HG03139 (cell line): Measurements from ENCODE around the gene JMJD8.

Experiments
- ATAC-seq: cut with Tn5 transposase; IDR thresholded peaks from one replicate; pipeline ENCODE4 v1.9.1; 2021; ENCODE audit not compliant: unreplicated experiment

Gene JMJD8

DNA sequence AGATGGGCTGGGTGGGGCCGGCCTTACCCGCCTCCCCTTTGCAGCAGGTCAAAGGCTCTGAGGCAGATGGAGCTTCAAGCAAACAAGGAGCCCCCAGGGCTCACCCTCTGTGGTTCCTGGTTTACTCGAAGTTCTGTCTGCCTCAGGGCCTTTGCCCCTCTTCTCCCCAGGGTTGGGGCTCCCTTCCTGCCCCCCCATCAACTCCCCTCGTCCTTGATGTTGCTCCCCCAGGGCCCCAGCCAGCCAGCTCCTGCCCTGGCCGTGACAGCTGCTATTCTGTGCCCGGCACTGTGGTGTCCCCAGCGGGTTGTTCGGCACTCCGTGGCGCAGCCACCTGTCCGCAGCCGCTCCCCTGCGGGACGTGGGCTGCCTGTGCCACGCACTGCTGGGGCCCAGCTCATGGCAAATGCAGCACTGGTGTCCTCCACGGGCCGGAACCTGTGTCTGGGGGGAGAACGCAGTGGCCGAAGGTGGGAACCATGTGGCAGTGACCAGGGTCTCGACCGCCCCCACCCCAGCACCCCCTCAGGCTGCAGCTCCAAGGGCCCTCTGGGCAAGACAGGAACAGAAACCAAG lies 26.5 kb upstream of the JMJD8 start:
- ATAC-seq: no peak

DNA sequence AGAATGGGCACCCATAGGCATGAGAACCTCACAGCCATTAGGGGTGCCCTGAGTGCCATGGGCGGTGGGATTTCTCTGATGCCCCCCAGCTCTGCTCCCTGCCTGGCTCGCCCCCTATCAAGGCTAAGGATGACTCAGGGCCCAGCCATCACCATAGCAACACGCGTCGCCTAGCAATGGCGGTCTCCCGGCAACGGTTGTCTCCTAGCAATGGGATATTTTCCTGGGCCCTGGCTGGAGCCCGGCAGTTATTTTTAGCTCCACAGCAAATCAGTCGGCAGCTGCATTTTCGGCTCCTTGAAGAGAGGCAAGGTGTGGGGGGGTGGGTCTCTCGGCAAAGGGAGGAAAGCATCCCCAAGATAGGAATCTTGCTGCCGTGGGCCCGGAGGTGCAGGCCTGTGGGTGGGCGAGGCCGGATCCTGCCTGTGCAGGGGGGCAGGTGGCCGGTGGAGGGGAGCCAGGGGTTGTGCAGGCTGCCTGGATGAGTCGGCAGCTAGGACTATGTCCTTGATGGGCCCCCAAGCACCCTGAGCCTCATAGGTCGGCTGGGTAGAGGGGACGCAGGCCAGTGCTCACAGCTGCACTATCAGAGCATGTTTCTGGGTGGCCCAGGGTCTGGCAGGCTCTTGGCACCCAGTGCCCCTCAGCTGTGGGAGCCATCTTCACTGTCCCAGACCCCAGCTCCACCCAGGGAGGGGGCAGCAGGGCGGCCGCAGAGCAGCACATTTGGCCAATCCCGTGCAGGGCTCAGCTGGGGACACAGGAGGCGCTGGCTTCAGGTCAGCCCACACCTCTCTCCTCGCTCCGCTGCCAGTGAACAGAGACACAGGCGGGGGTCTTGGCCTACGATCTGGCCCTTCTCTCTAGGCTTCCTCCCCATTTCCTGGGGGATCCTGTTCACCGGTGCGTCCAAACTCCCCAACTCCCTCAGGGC lies 25.7 kb upstream of the JMJD8 start:
- no peak for ATAC-seq

DNA sequence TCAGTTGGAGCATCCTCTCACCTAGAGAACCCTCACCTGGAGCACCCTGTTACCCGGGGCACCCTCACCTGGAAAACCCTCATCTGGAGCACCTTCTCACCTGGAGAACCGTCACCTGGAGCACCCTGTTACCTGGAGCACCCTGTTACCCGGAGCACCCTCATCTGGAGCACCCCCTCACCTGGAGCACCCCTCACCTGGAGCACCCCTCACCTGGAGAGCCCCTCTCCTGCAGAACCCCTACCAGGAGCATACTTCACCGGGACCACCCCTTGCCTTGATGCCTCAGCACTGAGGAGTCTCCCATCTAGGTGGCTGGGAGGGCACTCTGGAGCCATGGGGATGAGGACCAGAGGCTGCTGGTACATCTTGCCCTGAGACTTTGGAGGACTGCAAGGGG lies 24.8 kb upstream of the JMJD8 start:
- ATAC-seq: no peak

DNA sequence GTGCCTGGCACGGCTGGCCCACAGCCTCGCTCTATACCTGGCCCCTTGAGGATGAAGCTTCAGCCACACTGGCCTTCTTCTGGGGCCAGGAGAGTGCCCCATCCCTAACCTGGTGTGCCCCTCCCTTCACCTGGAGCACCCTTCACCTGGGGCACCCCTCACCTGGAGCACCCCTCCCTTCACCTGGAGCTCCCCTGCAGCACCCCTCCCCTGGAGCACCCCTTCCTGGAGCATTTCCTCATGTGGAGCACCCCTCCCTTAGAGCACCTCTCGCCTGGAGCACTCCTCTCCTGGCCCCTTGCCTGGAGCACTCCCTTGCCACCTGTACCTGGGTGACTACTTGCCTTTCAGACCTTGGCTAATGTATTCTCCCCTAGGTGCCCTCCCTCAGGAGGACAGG lies 23.9 kb upstream of the JMJD8 start:
- ATAC-seq: no peak

DNA sequence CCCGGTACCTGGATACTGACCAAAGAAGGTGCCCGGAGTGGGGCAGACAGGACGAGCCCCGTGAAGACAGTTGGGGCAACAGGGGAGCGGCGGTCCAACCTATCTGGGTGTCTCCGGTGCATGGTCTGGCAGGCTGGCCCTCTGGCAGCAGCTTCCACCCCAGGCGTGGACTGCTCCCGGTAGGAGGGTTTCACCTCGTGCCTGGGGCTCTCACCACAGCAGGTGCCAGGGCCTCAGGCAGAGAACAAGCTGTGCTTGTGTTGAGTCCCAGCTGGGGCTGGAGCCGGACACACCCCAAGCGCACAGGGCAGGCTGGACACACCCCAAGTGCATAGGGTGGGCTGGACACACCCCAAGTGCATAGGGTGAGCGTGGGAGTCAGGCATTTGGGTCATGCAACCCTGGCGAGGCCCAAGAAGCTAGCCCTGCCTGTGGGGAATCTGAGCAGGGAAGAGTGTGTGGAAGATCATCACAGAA lies 23.0 kb upstream of the JMJD8 start:
- ATAC-seq: no peak

DNA sequence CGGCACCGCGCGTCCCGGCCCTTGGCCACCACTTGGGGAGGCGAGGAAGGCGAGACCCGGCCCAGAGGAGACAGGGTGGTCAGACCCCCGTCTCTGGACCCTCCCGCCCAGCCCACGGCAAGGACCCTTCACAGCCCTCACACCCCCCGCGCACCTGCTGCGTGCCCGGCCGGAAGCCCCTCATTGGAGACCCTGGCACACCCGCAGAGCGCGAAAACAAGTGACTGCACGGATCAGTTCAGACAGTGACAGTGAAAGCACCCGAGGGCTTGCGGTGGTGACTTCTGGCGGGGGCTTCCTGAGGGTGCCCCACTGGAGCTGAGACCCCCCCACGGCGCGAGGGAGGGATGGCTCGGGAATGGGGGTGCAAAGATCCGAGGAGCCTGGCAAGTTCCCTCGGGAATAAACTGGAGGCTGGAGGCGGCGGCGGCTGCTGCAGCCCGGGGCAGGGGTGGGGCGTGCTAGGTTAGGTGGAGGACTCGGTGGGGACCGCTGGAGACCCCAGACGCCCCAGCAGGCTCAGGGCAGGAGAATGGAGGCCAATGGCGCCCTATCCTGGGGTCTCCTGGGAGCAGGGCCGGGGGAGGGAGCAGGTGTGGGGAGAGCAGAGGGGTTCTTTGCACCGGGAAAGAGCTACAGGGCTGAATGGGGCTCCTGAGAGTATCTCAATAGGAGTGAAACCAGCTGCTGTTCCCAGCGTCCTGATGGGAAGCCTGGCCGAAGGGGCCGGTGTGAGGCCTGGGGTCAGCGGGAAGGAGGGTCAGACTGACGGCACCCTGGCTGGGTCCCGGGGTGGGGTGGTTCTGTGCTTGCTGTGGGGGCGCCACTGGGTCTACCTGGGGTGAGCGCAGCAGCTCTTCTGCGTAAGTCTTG lies 22.3 kb upstream of the JMJD8 start:
- no peak for ATAC-seq

DNA sequence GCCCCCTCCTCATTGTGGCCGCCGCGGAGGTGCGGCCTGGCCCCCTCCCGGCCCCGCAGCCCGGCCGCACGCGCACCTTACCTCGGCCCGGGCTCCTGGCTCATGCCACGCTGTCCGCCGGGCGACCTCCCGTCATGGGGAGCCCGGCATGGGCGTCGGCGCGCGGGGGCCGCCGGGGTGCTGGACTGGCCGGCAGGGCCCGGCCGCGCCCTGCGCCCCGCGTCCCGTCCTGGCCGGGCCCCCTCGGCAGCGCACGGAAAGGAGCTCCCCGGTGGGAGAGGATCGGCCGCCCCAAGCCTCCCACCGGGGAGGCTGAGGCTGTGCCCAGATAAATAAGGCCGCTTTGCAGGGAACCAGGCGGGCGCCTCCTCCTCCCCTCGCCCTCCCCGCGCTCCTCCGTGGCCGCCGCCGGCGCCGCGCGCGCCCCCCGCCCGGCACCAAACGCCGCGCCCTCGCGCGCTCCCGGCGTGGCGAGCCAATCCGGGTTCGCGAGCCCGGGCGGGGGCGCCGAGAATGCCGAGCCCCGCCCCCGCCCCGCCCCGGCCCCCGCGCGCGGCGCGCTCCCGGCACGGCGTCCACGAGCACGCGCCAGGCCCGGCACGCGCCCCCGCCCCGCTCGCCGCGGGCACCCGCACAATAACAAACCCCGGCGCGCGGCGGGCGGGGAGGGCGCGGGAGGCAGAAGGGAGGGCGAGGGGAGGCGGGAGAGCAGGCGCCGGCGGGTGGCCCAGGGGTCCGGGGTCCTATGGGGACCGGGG lies 21.5 kb upstream of the JMJD8 start, which contains the start of gene FBXL16:
Gene FBXL16, minus strand, starts transcription at position 371 of the 758 bp plus-strand sequence. CDS start 8,396 bp downstream, outside the sequence.
- no peak for ATAC-seq

DNA sequence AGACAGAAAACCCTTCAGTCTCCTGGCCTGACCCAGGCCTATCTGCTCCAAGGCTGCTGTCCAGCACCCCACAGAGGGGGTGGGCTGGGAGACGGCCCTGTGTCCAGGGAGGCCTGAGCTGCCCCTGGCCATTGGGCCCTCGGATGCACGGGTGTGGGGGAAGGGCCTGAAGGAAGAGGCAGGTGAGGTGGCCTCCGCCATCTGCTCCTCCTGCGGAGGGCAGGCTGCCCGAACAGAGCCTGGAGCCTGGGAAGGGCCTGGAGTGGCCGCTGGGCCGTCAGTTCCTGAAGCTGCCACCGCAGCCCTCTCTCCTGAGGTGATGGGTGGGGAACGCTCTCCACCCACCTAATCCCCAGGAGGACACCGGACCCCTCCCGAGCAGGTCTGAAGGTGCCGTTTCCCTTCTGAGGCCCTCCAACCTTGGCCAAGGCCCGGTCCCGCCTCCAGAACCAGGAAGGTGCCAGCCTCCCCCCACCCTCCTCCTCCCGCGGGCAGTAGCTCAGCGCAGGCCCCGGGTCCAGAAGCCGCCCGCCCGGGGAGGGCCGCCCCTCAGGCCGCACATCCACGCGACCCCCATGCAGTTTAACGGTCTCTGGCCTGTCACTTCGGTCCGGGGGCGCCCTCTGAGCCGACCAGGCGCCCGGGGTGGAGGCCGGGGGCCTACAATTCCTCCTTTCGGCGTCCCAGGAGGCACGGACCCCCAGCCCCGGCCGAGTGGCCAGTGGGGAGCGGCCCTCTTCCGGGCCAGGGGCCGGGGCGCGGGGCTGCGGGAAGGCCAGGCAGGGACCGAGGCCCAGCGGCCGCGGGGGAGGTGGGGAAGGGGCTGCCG lies 20.6 kb upstream of the JMJD8 start:
- ATAC-seq: no peak

DNA sequence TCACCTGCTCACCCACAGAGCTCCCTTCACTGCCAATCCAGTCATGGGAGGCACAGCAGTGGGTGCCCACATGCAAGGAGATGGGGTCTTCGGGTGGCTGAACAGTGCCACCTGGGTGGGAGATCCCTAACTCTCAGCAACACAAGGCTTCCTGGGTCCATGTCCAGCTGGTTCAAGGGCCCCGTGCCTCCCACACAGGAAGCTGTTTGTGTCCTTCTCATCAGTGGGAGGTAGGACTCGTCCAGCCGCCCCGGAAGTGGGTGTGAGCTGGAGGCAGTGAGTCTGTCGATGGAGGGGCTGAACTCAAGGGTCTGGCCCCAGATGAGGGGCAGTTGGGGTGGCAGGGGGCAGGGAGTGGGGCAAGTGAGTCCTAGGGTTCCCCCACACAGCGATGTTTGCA lies 19.9 kb upstream of the JMJD8 start:
- ATAC-seq: no peak

DNA sequence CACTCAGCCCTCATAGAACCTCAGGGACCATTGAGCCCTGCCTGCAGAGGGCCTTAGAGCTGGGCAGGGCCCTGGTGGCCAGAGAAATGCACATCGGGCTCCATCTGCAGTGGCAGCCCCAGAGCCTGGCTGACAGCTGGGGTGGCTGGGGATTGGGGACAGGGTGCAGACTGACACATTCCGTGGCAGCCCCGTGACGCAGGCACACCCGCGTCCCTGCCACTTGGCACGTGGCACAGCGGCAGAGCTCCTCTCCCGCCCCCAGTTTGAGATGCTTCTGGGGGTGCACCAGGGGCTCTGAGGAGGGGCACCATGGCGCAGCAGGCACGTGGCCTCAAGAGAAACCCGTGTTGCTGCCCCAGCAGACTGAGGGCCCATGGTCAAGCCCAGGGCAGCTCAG lies 19.3 kb upstream of the JMJD8 start:
- no peak for ATAC-seq

DNA sequence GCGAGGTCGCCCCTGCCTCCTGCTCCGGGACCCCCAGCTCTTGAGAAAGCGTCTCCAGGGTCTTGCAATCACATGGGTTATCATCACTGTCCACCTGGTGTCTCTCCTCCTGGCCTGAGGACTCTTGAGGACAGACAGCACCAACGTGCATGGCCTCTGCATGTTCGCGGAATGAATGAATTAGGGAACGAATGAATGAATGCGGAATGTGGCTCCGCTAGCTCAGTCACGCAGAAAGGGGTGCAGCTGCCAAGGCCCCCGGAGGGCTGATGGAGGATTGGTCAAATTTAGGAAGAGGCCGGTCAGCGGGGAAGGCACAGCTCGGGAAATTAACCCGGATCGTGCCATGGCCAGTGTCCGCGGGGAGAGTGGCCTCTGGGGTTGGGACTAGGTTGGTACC lies 18.2 kb upstream of the JMJD8 start:
- ATAC-seq: no peak

DNA sequence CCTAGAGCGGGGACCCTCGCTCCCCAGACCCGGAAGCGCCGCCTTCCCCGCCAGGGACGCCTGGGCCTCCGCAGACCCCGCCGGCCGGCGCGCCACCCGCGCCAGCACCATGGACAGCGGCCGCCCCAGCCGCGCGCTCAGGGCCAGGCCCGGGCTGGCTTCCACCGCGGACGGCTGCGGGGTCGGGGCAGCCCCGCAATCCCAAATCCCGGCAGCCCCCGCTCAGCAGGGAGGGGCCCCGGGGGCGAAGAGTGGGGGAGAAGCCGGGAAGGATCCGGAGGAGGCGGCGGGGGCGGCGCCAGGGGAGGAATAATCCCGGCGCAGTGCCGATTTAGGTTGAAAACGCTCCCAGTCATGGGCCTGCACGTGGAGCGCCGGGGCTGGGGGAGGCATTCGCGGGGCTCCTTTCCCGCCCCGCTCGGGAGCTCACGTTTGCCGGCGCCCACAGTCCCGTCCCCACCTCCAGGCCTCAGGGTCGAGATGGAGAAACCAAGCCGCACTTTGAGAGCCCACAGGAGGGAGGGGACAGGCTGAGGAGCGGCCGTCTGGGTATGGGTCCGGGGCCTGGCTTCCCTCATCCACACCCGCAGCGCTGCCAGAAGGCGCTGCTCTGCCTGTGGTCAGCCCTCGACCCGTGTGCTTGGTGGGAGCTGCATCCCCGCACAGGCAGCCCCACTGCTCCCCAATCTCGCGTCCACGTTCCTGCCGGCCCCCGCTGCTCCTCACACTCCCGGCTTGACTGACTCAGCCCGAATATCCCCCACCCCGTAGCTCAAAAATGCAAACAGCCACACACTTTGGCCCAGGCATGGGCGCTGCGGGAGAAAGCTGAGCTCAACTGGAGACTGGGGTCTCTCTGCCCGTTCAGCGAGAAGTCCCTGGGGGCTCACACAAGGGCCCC lies 16.8 kb upstream of the JMJD8 start:
- no peak for ATAC-seq

DNA sequence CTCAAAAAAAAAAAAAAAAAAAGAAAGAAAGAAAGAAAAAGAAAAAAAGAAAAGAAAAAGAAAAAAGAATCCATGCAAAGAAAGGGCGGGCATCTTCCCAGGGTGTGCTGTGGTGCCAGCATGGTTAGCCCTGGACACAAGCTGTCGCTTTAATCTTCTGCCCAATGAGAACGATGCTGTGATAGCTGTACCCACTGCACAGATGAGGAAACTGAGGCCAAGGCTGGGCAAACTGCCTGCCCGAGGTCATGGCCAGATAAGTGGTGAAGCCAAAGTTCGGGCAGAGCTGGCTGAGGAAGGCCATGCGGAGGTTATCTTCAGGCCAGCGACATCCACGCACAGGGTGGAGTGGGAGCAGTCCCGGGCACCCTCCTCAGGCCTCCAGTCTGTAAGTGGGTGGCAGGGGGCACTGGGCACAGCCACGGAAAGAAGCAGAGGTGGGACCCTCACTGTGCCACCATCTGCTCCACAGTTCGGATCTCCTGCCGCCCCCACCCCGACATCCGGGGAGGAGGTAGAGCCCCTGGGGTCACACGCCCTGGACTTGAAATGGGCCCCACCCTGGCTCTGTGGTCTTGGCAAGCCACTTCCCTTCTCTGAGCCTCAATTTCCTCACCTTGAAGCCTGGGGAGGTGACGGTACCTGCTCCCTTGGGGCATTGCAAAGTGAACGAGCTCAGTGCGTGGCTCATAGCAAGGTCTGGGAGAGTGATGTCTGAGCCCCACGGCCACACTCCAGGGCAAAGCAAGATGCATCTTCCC lies 15.0 kb upstream of the JMJD8 start:
- no peak for ATAC-seq

DNA sequence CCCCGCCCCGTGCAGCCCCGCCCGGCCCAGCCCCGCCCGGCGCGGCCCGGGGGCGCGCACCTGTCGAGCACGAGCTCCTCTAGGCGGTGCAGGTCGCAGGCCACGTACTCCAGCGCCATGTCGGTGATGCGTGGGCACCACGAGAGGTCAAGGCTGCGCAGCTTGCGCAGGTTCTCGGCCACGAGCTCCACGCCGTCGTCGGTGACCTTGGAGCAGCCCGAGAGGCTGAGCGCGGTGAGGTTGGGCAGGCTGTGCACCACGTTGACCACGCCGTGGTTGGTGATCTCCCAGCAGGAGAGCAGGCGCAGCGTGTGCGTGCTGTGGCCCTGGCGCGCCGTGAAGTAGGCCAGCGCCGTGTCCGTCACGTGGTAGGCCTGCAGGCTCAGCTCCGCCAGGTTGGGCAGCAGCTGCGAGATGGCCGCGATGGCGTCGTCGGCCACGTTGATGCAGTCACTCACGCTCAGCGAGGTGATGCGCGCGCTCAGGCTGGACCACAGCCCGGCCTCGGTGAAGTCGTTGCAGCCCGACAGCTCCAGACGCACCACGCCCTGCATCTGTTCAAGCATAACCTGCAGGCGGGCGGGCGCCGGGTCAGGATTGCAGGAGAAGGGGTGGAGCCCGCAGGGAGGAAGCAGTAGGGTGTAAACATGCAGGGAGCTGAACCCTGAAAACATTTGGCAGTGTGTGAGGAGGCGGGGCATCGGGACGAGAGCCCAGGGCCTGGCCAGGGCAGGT lies 11.4 kb upstream of the JMJD8 start:
- no peak for ATAC-seq

DNA sequence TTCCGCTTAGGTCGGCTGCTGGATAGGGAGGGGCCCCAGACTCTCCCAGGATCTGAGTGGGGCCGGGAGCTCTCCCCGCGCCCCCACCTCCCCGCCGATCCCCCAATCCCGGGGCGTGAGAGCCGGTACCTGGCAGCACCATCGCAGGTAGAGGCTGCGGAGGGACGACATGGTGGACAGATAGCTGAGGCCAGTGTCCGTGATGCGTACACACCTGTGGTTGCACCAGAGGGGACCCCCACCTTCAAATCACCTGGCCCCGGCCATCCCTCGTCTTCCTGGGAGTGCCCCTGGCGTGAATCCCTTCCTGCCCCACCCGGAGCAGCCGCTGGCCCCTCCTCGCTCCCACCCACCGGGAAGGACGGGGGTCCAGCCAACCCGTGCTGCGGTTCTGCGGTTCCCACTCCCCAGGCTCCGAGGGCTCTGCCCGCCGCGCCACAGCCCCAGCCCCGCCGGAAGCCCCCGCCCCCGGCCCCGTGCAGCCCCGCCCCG lies 10.8 kb upstream of the JMJD8 start:
- no peak for ATAC-seq

DNA sequence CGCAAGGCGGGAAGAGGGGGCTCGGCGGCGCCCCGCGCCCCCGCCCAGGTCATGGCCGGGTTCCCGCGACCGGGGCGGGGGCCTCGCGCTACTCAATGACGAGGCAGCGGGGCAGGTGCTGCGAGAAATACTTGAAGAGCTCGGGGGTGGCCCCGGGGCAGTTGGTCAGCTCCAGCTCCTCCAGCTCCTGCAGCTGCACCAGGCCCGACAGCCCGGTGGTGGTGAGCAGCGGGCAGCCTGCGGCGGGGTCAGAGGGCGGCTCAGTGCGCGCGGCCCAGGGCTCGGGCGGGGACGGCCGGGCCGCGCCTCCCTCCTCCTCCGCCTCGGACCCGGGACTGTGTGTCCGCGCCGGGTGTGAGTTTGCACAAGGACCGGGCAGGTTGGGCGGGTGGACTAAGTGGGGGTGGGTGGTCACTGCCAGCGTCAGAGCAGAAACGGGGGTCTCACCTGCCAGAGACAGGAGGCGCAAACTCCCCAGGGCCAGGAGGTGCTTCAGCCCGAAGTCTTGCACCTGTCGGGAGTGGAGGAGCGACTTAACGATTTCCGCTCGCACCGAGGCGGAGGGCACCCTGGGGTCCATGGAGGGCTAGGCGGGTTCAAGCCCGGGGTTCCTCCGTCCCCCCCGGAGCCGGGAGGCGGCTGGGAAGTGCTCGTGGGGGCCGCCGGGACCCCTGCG lies 10.2 kb upstream of the JMJD8 start:
- no peak for ATAC-seq

DNA sequence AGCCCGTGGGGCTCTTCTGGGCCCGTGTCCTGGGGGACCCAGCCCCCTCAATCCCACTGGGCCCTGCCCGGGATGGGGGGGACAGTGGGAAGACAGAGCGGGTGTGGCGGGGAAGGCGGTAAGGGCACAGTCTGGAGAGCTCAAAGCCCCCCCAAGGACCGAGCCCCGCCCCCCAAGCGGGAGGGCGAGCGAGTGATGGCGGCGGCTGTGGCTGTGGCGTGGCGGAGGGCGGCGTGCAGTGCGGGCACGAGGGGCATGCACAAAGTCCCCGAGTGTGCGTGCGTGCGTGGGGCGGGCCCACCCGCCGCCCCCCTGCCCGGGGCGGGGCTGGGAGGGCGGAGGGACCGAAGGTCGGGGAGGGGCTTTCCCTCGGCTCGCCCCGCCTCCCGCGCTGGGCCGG lies 9.6 kb upstream of the JMJD8 start:
- no peak for ATAC-seq
